HCT116 (cell line): ENCODE data around the gene TTC23.

Experiments
- ELF1 ChIP-seq: IDR thresholded peaks from 2 replicates; pipeline ENCODE4 v1.6.1; 2012; ENCODE audit warnings: low read depth, borderline replicate concordance
- JUND ChIP-seq: IDR thresholded peaks from 2 replicates; pipeline ENCODE4 v1.6.1; 2012
- POLR2A ChIP-seq: IDR thresholded peaks from 2 replicates; pipeline ENCODE4 v1.7.0; 2011; ENCODE audit warnings: borderline replicate concordance; ENCODE audit not compliant: insufficient read depth, insufficient read length; ENCODE audit errors: extremely low read depth
- POLR2AphosphoS5 ChIP-seq: IDR thresholded peaks from 2 replicates; pipeline ENCODE4 v1.6.1; 2011; ENCODE audit warnings: mild to moderate bottlenecking, low read depth, low read length, moderate library complexity
- TF ChIP-seq, protein P1 (sequence below), 3 experiments: fragments of 200-600 bp in 1 of 3; sonication (generic) in 1 of 3; IDR thresholded peaks in 2 of 3; conservative IDR thresholded peaks in 1 of 3; 2 replicates each; pipeline ENCODE4 v1.5.1; 2012 to 2017; ENCODE audit warnings: low read depth in 2 of 3, low read length in 2 of 3, antibody characterized with exemption in 1 of 3, borderline replicate concordance in 1 of 3, control low read depth in 1 of 3, mild to moderate bottlenecking in 1 of 3, mixed read lengths in 1 of 3, mixed run types in 1 of 3, moderate library complexity in 1 of 3; ENCODE audit not compliant: insufficient read depth in 1 of 3

DNA sequence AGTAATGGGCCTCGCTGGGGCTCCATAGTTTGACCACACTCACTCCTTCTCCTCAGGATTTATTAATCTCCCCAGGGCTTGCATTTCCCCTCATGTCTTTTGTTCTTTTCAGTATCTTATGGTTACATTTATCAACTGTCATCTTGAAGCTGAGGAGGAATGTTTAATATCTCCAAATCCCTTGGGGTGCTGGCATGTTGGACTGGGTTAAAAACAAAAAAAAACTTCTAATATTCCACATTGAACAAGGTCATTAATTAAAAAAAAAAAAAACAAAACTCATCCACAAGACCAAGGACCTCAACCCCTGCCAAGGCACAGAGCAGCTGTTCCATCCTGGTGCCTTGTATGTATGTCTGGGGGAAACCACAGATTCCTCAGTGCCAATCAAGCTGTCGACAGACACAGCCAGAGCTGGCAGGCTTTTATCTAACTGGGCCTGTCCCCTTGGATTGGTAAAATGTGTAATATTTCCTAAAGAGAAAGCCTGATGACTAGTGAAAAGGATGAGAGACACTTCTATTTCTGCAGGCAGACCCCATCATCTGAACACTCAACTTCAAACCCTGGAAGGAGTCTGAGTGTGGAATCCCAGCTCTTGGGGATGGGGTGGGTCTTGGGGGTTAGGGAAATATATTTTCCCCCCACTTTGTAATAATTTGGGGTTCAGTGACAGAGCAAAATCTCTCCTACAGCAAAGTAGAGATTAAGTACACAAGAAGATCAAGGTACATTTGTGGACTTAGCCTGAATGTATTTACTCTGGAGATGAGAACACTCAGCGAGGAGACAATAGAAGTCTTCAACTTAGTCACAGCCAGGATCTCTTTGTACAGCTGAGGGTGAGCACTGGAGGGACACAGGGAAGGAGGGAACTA, 69.1 kb downstream of the TTC23 start:
- TF ChIP-seq, protein P1, sequence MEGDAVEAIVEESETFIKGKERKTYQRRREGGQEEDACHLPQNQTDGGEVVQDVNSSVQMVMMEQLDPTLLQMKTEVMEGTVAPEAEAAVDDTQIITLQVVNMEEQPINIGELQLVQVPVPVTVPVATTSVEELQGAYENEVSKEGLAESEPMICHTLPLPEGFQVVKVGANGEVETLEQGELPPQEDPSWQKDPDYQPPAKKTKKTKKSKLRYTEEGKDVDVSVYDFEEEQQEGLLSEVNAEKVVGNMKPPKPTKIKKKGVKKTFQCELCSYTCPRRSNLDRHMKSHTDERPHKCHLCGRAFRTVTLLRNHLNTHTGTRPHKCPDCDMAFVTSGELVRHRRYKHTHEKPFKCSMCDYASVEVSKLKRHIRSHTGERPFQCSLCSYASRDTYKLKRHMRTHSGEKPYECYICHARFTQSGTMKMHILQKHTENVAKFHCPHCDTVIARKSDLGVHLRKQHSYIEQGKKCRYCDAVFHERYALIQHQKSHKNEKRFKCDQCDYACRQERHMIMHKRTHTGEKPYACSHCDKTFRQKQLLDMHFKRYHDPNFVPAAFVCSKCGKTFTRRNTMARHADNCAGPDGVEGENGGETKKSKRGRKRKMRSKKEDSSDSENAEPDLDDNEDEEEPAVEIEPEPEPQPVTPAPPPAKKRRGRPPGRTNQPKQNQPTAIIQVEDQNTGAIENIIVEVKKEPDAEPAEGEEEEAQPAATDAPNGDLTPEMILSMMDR (IDR thresholded peaks at IDR 0.05 in 2 of 3, conservative IDR thresholded peaks at IDR 0.05 in 1 of 3; ENCODE audit: borderline replicate concordance in 1 of 3, insufficient read depth in 1 of 3, low read depth in 2 of 3, low read length in 2 of 3): no peak
- TF ChIP-seq JUND: no peak
- no peak for TF ChIP-seq ELF1
- TF ChIP-seq POLR2AphosphoS5: no peak
- TF ChIP-seq POLR2A: no peak
